Measurements from ENCODE around the gene MFSD2B.
"Not testable (repeated sequence)": the region's sequence is repeated elsewhere in the genome, so short reads cannot be mapped to it uniquely, and the experiment has no call there.

Gene MFSD2B, protein sequence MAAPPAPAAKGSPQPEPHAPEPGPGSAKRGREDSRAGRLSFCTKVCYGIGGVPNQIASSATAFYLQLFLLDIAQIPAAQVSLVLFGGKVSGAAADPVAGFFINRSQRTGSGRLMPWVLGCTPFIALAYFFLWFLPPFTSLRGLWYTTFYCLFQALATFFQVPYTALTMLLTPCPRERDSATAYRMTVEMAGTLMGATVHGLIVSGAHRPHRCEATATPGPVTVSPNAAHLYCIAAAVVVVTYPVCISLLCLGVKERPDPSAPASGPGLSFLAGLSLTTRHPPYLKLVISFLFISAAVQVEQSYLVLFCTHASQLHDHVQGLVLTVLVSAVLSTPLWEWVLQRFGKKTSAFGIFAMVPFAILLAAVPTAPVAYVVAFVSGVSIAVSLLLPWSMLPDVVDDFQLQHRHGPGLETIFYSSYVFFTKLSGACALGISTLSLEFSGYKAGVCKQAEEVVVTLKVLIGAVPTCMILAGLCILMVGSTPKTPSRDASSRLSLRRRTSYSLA

GRCh38 chr2:24009680-24010476 is at the start of gene MFSD2B:
MFSD2B (plus strand) TSS chr2:24010085; CDS start chr2:24010097, 12 bp downstream.
- DNase-seq: no peak

DNA sequence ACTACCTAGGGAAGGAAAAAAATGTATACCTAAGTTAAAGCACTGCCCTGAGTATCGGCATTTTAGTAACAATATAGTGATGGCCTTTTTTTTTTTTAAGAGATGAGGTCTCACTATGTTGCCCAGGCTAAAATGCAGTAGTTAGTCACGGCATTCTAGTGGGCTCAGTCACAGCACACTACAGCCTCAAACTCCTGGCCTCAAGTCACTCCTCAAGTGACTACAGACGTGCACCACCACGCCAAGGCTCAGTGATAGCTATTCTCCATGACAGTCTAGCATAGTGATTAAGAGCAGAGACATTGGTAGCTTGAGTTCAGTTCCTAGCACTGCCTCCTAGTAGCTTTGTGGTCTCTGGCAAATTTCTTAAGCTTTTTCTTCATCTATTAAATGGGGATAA is 42.0 kb upstream of the MFSD2B start:
- DNase-seq: no peak

DNA sequence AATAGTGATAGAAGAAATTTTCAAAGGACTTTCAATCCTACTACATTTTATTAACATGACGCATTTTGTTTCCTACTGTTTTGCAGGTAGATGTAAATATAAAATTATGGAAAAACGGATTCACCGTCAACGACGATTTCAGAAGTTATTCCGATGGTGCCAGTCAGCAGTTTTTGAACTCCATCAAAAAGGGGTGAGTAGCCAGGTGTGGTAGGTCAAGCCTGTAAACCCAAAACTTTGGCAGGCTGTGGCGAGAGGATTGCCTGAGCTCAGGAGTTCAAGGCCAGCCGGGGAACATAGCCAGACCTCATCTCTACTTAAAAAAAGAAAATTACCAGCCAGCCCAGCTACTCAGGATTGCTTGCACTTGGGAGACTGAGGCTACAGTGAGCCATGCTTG is 33.0 kb upstream of the MFSD2B start:
- DNase-seq: no peak

- DNase-seq: no peak
These were observed 21.5 kb upstream of the MFSD2B start for GRCh38 chr2:23988371-23988770.

DNA sequence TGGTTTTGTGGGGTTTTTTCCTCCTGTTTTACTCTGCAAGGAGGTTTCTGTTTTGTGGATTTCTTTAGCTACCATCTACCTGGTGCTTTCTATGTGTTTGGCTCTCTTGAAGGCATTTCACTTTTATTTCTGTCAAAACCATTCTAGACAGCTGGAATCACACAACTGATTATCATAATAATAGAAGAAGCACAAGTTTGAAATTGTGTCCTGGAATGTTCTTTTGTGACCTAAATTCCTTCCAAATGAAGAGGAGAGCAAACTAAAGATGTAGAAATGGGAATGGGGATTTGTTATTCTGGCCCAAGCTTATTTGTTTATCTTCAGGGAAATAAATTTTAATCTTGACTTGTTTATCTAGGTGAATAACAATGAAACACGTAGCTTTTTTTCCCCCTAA is 17.0 kb upstream of the MFSD2B start:
- DNase-seq: no peak

DNA sequence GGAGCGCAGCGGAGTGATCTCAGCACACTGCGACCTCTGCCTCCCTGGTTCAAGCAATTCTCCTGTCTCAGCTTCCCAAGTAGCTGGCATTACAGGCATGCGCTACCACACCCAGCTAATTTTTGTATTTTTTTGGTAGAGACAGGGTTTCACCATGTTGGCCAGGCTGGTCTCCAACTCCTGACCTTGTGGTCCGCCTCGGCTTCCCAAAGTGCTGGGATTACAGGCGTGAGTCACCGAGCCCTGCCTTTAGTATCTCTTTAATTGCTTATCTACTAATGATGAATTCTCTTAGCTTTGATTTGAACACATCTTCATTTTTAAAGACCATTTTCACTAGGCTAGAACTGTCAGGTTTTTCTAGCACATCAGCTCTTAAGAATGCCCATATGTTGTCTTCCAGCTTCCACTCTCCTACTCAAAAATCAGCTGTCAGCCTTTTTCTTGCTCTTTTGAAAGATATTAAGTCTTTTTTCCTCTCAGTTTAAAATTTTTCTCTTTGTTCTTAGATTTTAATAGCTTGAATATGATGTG is 16.1 kb upstream of the MFSD2B start:
- no peak for DNase-seq

DNA sequence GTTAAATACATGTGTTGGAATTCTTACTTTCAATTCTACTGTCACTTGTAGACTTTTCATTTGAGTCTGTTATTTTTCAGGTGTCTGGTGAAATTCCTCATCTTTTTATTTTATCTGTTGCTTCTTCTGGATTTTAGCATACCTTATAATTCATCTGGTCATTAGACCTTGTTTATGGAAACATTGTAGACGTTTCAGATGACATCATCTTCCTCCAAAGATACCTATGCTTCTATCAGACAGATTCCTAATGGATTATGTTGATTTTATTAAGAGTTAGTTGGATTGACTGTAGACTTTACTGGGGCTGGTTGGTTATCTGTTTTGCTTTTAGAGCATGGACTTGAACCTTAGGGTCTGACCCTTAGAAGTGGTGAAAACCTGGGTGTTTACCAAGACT is 15.3 kb upstream of the MFSD2B start:
- no peak for DNase-seq

GRCh38 chr2:24007693-24008092 is 2.2 kb upstream of the MFSD2B start:
- DNase-seq: no peak

DNA sequence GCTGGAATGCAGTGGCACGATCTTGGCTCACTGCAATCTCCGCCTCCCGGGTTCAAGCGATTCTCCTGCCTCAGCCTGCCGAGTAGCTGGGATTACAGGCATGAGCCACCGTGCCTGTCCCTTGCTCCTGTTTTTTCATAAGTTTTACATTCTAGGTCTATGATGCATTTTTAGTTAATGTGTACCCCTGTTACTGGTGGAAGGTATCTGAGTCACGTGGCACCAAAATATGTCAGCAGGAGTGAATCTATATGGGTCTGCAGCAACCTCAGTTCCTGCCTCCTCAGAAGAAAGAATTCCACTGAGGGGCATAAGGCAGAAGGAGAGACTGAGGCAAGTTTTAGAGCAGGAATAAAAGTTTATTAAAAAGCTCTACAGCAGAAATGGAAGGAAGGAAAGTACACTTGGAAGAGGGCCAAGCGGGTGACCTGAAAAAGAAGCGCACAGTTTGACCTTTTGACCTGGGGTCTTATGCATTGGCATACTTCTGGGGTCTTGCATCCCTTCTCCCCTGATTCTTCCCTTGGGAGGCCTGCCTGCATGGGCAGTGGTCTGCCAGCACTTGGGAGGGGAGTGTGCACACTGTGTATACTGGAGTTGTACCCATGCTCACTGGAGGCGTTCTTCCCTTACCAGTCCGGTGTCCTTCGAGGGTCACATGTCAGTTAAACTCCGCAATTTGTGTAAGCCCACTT is 1.1 kb upstream of the MFSD2B start:
- no peak for DNase-seq

- no peak for DNase-seq
These were observed 562 bp upstream of the MFSD2B start for GRCh38 chr2:24009367-24009679.

DNA sequence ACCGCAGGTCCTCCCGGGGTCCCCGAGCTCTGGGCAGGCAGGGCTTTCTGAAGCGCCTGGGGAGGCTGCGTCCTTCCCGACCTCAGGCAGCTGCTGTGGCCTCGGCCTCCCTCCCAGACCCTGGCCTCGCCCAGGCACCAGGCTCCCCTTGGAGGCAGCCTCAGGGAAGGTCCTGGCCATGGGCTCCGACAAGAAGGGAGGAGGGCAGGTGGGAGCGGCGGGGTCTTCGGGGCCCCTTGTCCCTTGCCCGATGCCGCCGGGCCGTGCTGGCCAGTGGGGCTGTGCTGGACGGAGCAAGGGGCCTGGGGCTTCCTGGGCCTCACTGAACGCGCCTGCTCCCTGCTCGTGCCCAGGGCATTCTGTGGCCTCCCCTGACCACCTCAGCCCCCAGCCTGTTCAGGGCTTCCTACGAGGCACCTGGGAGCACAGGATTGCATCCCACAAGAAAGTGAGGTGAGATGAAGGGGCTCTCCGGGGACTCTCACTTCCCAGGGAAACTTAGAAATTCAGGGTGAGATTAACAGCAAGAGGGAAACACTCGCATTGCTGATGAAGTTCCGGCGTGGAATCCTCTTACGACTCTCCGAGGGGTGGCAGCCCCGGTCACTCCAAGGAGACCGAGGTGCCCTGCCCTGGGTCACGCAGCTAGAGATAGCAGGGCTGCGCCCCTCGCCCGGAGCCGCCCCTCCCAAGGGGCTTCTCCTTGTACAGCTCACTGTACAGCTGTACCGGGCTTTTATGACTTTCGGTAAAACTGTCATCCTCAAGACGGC is 778 bp downstream of the MFSD2B start:
- DNase-seq: no peak

- DNase-seq: no peak
These were observed 1.6 kb downstream of the MFSD2B start for GRCh38 chr2:24011250-24012104.

DNA sequence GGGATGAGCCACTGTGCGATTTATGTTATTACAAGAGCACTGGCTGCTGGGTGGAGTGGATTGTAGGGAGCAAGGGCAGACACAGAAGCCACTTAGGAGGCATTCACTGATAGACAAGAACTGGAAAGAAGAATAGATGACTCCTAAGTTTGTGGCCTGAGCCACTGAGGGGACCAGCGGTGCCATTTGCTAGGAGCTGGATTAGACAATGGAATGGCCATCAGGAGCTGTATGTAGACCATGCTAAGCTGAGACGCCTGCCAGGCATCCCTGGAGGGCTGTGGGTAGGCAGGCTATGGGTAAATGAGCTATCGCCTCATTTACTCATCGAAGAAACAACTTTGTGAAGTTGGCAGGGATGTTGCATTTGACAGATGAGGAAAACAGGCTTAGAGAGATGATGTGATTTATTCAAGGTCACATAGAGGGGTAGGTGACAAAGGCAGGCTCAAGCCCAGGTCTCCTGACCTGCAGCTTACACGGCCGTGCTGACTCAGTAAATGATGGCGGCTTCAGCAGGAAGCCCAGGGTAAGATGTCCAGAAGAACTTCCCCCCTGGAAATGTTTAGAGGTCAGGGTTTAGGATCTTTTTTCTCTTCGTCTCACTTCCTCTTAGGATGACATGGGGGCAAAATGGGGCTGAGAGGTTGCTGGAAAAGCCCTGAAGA is 2.8 kb downstream of the MFSD2B start:
- no peak for DNase-seq

GRCh38 chr2:24014902-24015301 is 5.0 kb downstream of the MFSD2B start:
- not testable (repeated sequence) for DNase-seq

- DNase-seq: no peak
These were observed 5.9 kb downstream of the MFSD2B start for GRCh38 chr2:24015562-24016375.

DNA sequence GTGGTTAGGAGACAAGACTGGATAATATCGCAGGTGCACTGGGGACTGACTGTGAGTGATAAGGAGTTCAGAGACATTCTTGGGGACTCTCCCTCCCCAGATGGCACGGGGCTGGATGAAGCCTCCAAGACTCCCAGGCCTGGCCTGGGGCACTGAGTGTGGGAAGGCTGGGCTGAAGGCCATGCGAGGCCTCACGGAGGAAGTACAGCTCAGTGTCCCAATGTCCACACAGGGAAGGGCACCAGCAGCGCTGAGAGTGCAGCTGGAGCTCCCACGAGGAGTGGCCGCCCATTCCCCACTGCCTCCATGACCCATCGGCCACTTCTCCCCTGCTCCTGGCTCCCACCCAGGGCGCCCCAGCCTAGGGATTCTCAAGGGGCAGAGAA is 6.5 kb downstream of the MFSD2B start:
- no peak for DNase-seq

GRCh38 chr2:24016853-24017703 is 7.2 kb downstream of the MFSD2B start:
- DNase-seq: no peak

DNA sequence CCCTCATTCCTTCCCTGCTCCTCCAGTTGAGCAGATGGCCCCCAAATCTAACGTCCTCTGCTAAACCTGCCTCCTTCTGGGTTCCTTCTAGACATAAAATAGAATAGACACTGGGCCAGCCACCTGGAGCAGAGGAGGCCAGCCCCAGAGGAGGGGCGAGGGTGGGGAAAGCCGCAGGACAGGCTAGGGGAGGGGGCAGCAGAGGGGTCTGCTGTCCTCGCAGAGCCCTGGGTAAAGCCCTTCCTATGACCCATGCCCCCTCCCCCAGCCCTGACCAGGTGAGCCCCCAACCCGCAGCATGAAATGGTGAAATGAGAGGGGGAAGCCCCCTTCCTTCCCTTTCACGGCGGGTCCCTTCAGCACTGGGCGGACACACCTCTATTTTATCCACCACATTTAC is 7.8 kb downstream of the MFSD2B start:
- DNase-seq: no peak

- DNase-seq: no peak
These were observed 8.4 kb downstream of the MFSD2B start for GRCh38 chr2:24018241-24018640.
